ENCODE data around the gene MYRF. TPM values are rescaled to one million over a fixed set of nuclear protein-coding genes. Genes with fewer than 3 reads are reported as not detected.
A peak's percentile ranks its signal among the peaks of the same experiment; 100 is the strongest.

MYRF gene
- total RNA-seq, 4 donors from 2014 or later: 0.11 to 0.83 (median 0.27) TPM; not detected in 1

DNA sequence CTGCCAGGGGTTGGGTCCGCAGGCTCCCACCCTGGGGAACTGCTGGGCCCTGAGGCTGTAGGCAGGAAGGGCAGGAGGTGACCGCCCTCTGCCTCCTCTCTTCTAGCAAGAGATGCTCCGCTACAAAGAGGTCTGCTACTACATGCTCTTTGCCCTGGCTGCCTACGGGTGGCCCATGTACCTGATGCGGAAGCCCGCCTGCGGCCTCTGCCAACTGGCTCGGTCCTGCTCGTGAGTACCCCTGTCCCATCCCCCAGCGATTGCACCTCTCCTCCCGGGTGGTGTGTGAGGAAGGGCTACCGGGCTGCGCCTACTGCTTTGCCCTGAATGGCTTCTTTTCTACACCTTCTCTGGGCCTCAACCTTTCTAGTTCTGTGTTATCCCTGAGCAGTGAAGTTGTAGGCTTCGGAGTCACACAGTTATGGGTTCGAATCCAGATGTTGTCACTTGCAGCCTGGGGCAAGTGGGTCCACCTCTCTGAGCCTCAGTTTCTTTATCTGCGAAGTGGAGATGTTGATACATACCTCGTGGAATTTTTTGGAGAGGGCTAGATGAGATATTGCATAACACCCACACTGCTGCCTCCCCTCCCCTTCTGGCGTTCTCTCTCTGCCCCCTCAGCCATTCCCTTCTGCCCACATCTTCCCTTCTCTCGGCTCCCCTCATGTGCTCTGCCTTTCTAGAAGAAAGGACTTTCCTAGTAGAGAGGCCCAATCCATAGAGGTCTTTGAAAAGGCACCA, 21.1 kb upstream of the MYRF start:
- no peak overlapping the region for H3K4me3 ChIP-seq (replicated peaks in 1 of 3)
- H3K4me1 ChIP-seq: peaks cover 0 to 6% of the 10 kb centered on the region in 2 donors
- no peaks in the 10 kb centered on the region for H3K9me3 ChIP-seq
- no peaks in the 10 kb centered on the region for H3K36me3 ChIP-seq
- 86 to 90% methylated on average over 18 to 19 of the region's 19 CpGs for WGBS, 2 donors
- no peak for DNase-seq
- no peaks in the 10 kb centered on the region for H3K27me3 ChIP-seq
- intact Hi-C loops (cut with DNase I): no loop called here
- no peak overlapping the region for H3K27ac ChIP-seq
- TF ChIP-seq, protein P1, sequence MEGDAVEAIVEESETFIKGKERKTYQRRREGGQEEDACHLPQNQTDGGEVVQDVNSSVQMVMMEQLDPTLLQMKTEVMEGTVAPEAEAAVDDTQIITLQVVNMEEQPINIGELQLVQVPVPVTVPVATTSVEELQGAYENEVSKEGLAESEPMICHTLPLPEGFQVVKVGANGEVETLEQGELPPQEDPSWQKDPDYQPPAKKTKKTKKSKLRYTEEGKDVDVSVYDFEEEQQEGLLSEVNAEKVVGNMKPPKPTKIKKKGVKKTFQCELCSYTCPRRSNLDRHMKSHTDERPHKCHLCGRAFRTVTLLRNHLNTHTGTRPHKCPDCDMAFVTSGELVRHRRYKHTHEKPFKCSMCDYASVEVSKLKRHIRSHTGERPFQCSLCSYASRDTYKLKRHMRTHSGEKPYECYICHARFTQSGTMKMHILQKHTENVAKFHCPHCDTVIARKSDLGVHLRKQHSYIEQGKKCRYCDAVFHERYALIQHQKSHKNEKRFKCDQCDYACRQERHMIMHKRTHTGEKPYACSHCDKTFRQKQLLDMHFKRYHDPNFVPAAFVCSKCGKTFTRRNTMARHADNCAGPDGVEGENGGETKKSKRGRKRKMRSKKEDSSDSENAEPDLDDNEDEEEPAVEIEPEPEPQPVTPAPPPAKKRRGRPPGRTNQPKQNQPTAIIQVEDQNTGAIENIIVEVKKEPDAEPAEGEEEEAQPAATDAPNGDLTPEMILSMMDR (IDR thresholded peaks at IDR 0.05): no peak
- TF ChIP-seq POLR2A (IDR thresholded peaks at IDR 0.05): no peak

DNA sequence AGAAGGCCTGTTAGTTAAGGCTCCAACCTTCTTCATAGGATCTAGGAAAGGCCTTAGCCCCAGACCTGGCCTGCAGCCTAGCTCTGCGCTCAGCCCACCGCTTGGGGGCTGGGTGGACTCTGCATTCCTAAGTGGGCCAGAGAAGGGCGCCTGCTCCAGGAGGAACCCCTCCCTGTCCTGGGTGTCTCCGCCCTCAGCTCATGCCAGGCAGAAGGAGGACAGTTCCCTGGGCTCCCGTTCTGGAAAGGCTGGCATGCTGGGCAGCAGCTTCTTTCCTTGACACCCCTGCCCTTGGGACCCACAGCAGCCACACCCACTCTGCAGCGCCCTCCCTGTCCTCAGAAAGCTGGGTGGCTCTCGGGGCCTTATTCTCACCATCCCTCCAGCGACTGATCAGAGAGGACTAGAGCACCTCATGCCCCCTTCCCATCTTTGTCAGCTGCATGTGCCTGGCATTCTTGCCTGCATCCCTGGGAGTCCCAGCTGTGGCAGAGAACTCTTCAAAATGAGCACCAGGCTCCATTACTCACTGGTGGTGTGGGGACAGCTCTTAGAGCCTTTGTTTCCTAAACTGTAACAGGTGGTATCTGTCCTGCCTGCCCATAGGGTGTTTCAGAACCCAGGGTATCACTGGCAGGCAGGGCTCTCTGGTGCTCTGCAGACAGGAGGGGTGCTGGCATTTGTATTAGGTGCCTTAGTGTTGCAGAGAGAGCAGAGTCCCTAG, 20.3 kb upstream of the MYRF start:
- 82 to 93% methylated on average over 4 to 8 of the region's 8 CpGs for WGBS, 2 donors
- TF ChIP-seq, protein P1 (IDR thresholded peaks at IDR 0.05): no peak
- no peak for TF ChIP-seq POLR2A (IDR thresholded peaks at IDR 0.05)
- no peak for DNase-seq
- Histone ChIP-seq H3K9me3 (no peaks in the 10 kb centered on the region), H3K36me3 (no peaks in the 10 kb centered on the region), H3K4me3 (replicated peaks in 1 of 3) (no peak overlapping the region), H3K27ac (no peak overlapping the region), H3K4me1 (peaks cover 0 to 6% of the 10 kb centered on the region in 2 donors), H3K27me3 (no peaks in the 10 kb centered on the region)
- intact Hi-C loops (cut with DNase I): loop anchor here (2.0 kb wide), 1 partner anchor 51 kb away; the partner anchor contains the start of gene DAGLA

GRCh38 chr11:61732705-61733104, 19.7 kb upstream of the MYRF start:
- no peaks in the 10 kb centered on the region for H3K36me3 ChIP-seq
- H3K4me1 ChIP-seq: peaks cover 0 to 6% of the 10 kb centered on the region in 2 donors
- no peak for DNase-seq
- no peak overlapping the region for H3K4me3 ChIP-seq (replicated peaks in 1 of 3)
- H3K9me3 ChIP-seq: no peaks in the 10 kb centered on the region
- H3K27me3 ChIP-seq: no peaks in the 10 kb centered on the region
- no peak overlapping the region for H3K27ac ChIP-seq
- intact Hi-C loops (cut with DNase I): loop anchor here (2.0 kb wide), 1 partner anchor 52 kb away; the partner anchor contains the start of gene DAGLA
- TF ChIP-seq, protein P1 (IDR thresholded peaks at IDR 0.05): no peak
- TF ChIP-seq POLR2A (IDR thresholded peaks at IDR 0.05): no peak
- WGBS, 2 donors: 78% methylated on average over 6 of the region's 6 CpGs; no CpG with 5 or more reads in 1 of the 2 donors

- Histone ChIP-seq H3K27ac (no peak overlapping the region), H3K4me1 (peaks cover 0 to 6% of the 10 kb centered on the region in 2 donors), H3K4me3 (replicated peaks in 1 of 3) (no peak overlapping the region), H3K36me3 (no peaks in the 10 kb centered on the region), H3K9me3 (no peaks in the 10 kb centered on the region), H3K27me3 (no peaks in the 10 kb centered on the region)
- intact Hi-C loops (cut with DNase I): loop anchor here (2.0 kb wide), 1 partner anchor 53 kb away; the partner anchor contains the start of gene DAGLA
- DNase-seq: peak; percentile 88 to 89
- no peak for TF ChIP-seq POLR2A (IDR thresholded peaks at IDR 0.05)
- TF ChIP-seq, protein P1 (IDR thresholded peaks at IDR 0.05): peak; percentile 91 to 100 (median 99)
- 25% methylated on average over 8 to 13 of the region's 13 CpGs for WGBS, 2 donors
Observed at GRCh38 chr11:61733120-61733978, 19.1 kb upstream of the MYRF start.

All from thyroid gland (tissue), 4 donors.